Gastrocnemius medialis (tissue), 4 donors: Measurements from ENCODE around the gene RUFY3. TPM values are rescaled to one million over a fixed set of nuclear protein-coding genes. Genes with fewer than 3 reads are reported as not detected.
"Not testable (repeated sequence)": the region's sequence is repeated elsewhere in the genome, so short reads cannot be mapped to it uniquely, and the experiment has no call there.

Experiments used
- ATAC-seq, 2 donors: fragments of 150-250 bp; one replicate each; pipeline ENCODE4 v1.9.1; 2016
- DNase-seq, 2 donors: peaks; one replicate each; pipeline ENCODE4 v3.0.0-alpha.2; 2019
- H3K27ac ChIP-seq, 4 donors: fragments of 200-600 bp; sonication (generic); 1 replicate in 1 of 4; 2 replicates in 3 of 4; pipeline ENCODE4 v1.5.1; 2016 to 2018; ENCODE audit warnings: mild to moderate bottlenecking in 2 of 4, moderate library complexity in 1 of 4
- H3K27me3 ChIP-seq, 3 donors: fragments of 200-600 bp; sonication (generic) in 2 of 3; 1 replicate in 1 of 3; 2 replicates in 2 of 3; pipeline versions ENCODE4 v1.5.1 to v1.6.0; 2016 to 2019; ENCODE audit warnings: mild to moderate bottlenecking in 1 of 3, moderate library complexity in 1 of 3
- H3K36me3 ChIP-seq, 2 donors: fragments of 200-600 bp; sonication (generic) in 1 of 2; one replicate each; pipeline ENCODE4 v1.5.1; 2017 to 2018
- H3K4me1 ChIP-seq, 2 donors: fragments of 200-600 bp; sonication (generic) in 1 of 2; one replicate each; pipeline ENCODE4 v1.5.1; 2016 to 2017; ENCODE audit warnings: mild to moderate bottlenecking in 2 of 2
- H3K4me3 ChIP-seq, 4 donors: fragments of 200-600 bp; sonication (generic) in 3 of 4; 1 replicate in 1 of 4; 2 replicates in 3 of 4; pipeline ENCODE4 v1.5.1; 2016 to 2019; ENCODE audit warnings: mild to moderate bottlenecking in 2 of 4
- H3K9me3 ChIP-seq, 3 donors: fragments of 200-600 bp; sonication (generic) in 2 of 3; 1 replicate in 1 of 3; 2 replicates in 2 of 3; pipeline ENCODE4 v1.5.1; 2016 to 2019
- CTCF ChIP-seq, 5 experiments: fragments of 450-650 bp in 3 of 5; fragments of 200-600 bp in 2 of 5; sonication (generic) in 2 of 5; IDR thresholded peaks in 4 of 5; conservative IDR thresholded peaks in 1 of 5; 1 replicate in 4 of 5; 2 replicates in 1 of 5; pipeline ENCODE4 v1.5.1; 2016 to 2019; ENCODE audit warnings: antibody characterized with exemption in 5 of 5, mild to moderate bottlenecking in 3 of 5, moderate library complexity in 3 of 5
- POLR2A ChIP-seq, 2 donors: fragments of 450-650 bp; IDR thresholded peaks; one replicate each; pipeline ENCODE4 v1.6.1; 2017; ENCODE audit warnings: antibody characterized with exemption in 2 of 2, mild to moderate bottlenecking in 2 of 2, moderate library complexity in 2 of 2
- in situ Hi-C, 4 donors: fragments of 200-750 bp; cut with MboI; loops; one replicate each; pipeline versions ENCODE4 v1.15.0 to v1.8.0; 2017; ENCODE audit warnings: low sequenced_read_pairs in 4 of 4
- intact Hi-C: fragments of 100-400 bp; cut with DNase I; formaldehyde crosslinking; loops from one replicate; pipeline ENCODE4 v1.15.1; 2023; ENCODE audit warnings: low total_unique reads
- total RNA-seq, 4 donors: library from RNA; depleted of rRNA; stranded (reverse); fragments of >200 nt; gene quantifications; one replicate each; pipeline versions ENCODE4 v1.1.0 to v1.2.3, GENCODE V29; 2016

The RUFY3 gene
- total RNA-seq, 4 donors from 2014 or later, result 30.9 to 41.8 (median 37.2) TPM

- H3K36me3 ChIP-seq, result peaks cover 0 to 38% of the 10 kb centered on the region in 2 donors
- intact Hi-C loops (no loop called here), in situ Hi-C loops (no loop called here)
- TF ChIP-seq POLR2A (IDR thresholded peaks at IDR 0.05), result no peak
- no peak for TF ChIP-seq CTCF (IDR thresholded peaks at IDR 0.05 in 4 of 5, conservative IDR thresholded peaks at IDR 0.05 in 1 of 5)
- H3K27ac ChIP-seq, result no peak overlapping the region
- no peak overlapping the region for H3K4me3 ChIP-seq
- ATAC-seq (no peak), DNase-seq (no peak)
- H3K9me3 ChIP-seq, result no peaks in the 10 kb centered on the region
- no peaks in the 10 kb centered on the region for H3K27me3 ChIP-seq
- H3K4me1 ChIP-seq, result no peaks in the 10 kb centered on the region
Measured at GRCh38 chr4:70761276-70761816, 39.6 kb downstream of the RUFY3 start.

GRCh38 chr4:70765368-70765767, 43.6 kb downstream of the RUFY3 start:
- Histone ChIP-seq H3K4me3 (no peak overlapping the region), H3K27ac (no peak overlapping the region), H3K36me3 (peaks cover 0 to 66% of the 10 kb centered on the region in 2 donors), H3K27me3 (no peaks in the 10 kb centered on the region), H3K9me3 (no peaks in the 10 kb centered on the region), H3K4me1 (no peaks in the 10 kb centered on the region)
- intact Hi-C loops (no loop called here), in situ Hi-C loops (no loop called here)
- TF ChIP-seq CTCF (IDR thresholded peaks at IDR 0.05 in 4 of 5, conservative IDR thresholded peaks at IDR 0.05 in 1 of 5) (no peak), POLR2A (IDR thresholded peaks at IDR 0.05) (no peak)
- ATAC-seq, result no peak
- no peak for DNase-seq

- ATAC-seq (no peak), DNase-seq (no peak)
- TF ChIP-seq POLR2A (IDR thresholded peaks at IDR 0.05) (no peak), CTCF (IDR thresholded peaks at IDR 0.05 in 4 of 5, conservative IDR thresholded peaks at IDR 0.05 in 1 of 5) (no peak)
- Histone ChIP-seq H3K27me3 (no peaks in the 10 kb centered on the region), H3K27ac (no peak overlapping the region), H3K4me3 (no peak overlapping the region), H3K36me3 (peaks cover 0 to 82% of the 10 kb centered on the region in 2 donors), H3K4me1 (no peaks in the 10 kb centered on the region), H3K9me3 (no peaks in the 10 kb centered on the region)
- intact Hi-C loops, result no loop called here
- in situ Hi-C loops, result no loop called here
Measured at GRCh38 chr4:70768301-70768948, 46.7 kb downstream of the RUFY3 start.

GRCh38 chr4:70769396-70769795, 47.6 kb downstream of the RUFY3 start:
- in situ Hi-C loops, H3K9me3 ChIP-seq, DNase-seq, ATAC-seq, H3K27ac ChIP-seq, H3K4me3 ChIP-seq, intact Hi-C loops, H3K4me1 ChIP-seq, H3K27me3 ChIP-seq: not testable (repeated sequence)
- H3K36me3 ChIP-seq, result peaks cover 0 to 73% of the 10 kb centered on the region in 2 donors

- in situ Hi-C loops, result no loop called here
- H3K36me3 ChIP-seq, result peaks cover 0 to 75% of the 10 kb centered on the region in 2 donors
- no peak overlapping the region for H3K4me3 ChIP-seq
- no peak overlapping the region for H3K27ac ChIP-seq
- no peak for DNase-seq
- H3K27me3 ChIP-seq, result no peaks in the 10 kb centered on the region
- intact Hi-C loops, result no loop called here
- no peaks in the 10 kb centered on the region for H3K4me1 ChIP-seq
- H3K9me3 ChIP-seq, result no peaks in the 10 kb centered on the region
- no peak for ATAC-seq
- TF ChIP-seq CTCF (IDR thresholded peaks at IDR 0.05 in 4 of 5, conservative IDR thresholded peaks at IDR 0.05 in 1 of 5), result no peak
- no peak for TF ChIP-seq POLR2A (IDR thresholded peaks at IDR 0.05)
Measured at GRCh38 chr4:70772929-70773555, 51.3 kb downstream of the RUFY3 start.
